ENCODE results near the gene SH3GL2. TPM values are rescaled to one million over a fixed set of nuclear protein-coding genes. Genes with fewer than 3 reads are reported as not detected.

Gene SH3GL2
- total and polyA plus RNA-seq, 9 of the 15 experiments (the other 6 are each of a cell fraction or from before 2014, with no cell fraction given) = not detected

DNA sequence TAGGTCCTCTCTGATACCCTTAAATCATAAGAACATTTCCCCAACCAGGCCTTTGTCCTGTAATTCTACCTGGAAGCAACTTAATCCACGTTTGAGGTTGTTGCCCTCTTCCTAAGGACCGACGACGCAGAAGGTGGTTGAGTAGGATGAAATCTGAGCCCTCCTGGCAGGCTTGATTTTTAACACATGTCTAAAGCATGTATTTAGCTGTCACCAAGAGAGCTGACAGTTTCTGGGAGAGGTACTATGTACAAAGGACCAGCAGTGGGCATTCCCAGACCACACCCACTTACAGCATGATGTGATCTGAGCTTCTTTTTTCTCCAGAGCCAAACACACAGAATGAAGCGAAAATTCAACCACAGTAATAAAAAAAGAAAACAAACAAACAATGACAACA is 260.9 kb downstream of the SH3GL2 start:
- no peaks in the 10 kb centered on the region for H3K9me1 ChIP-seq (ENCODE audit: control insufficient read depth, insufficient read depth, low read length)
- no peaks in the 10 kb centered on the region for H3K9me3 ChIP-seq (replicated peaks; ENCODE audit: control insufficient read depth, insufficient read depth, low read depth, low read length)
- intact Hi-C loops (cut with micrococcal nuclease) (no loop called here), in situ Hi-C loops (cut with MboI) (no loop called here)
- no peak for DNase-seq (ENCODE audit: extremely low read depth in 1 of 4, low spot score in 3 of 4)
- FAIRE-seq = no peak
- no peak overlapping the region for H3K4me3 ChIP-seq
- no peaks in the 10 kb centered on the region for H3K36me3 ChIP-seq (ENCODE audit: control insufficient read depth, insufficient read depth, low read length)
- TF ChIP-seq, protein P1, sequence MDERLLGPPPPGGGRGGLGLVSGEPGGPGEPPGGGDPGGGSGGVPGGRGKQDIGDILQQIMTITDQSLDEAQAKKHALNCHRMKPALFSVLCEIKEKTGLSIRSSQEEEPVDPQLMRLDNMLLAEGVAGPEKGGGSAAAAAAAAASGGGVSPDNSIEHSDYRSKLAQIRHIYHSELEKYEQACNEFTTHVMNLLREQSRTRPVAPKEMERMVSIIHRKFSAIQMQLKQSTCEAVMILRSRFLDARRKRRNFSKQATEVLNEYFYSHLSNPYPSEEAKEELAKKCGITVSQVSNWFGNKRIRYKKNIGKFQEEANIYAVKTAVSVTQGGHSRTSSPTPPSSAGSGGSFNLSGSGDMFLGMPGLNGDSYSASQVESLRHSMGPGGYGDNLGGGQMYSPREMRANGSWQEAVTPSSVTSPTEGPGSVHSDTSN (CRISPR knock-in tag; IDR thresholded peaks at IDR 0.05; ENCODE audit: low read depth) = no peak
- TF ChIP-seq, protein P1 (tag; conservative IDR thresholded peaks at IDR 0.05; ENCODE audit: low read depth) = no peak
- TF ChIP-seq ZNF785 (CRISPR knock-in tag; IDR thresholded peaks at IDR 0.05) (no peak), ZSCAN32 (CRISPR knock-in tag; IDR thresholded peaks at IDR 0.05) (no peak), NRF1 (conservative IDR thresholded peaks at IDR 0.05 in 1 of 2, IDR thresholded peaks at IDR 0.05 in 1 of 2) (no peak), CSDE1 (IDR thresholded peaks at IDR 0.05) (no peak), EZH2 (IDR thresholded peaks at IDR 0.05; ENCODE audit: borderline replicate concordance, low read depth, low read length) (no peak), THAP7 (CRISPR knock-in tag; IDR thresholded peaks at IDR 0.05) (no peak), ZBTB7A (IDR thresholded peaks at IDR 0.05; ENCODE audit: borderline replicate concordance, control insufficient read depth, low read depth, low read length) (no peak), ARID2 (IDR thresholded peaks at IDR 0.05) (no peak), GTF2A2 (tag; IDR thresholded peaks at IDR 0.05) (no peak), KLF16 (IDR thresholded peaks at IDR 0.05) (no peak), RNF2 (IDR thresholded peaks at IDR 0.05) (no peak), SMARCC2 (IDR thresholded peaks at IDR 0.05; ENCODE audit: low read depth) (no peak), FOXA1 (IDR thresholded peaks at IDR 0.05; ENCODE audit: borderline replicate concordance) (no peak)
- TF ChIP-seq, protein P2, sequence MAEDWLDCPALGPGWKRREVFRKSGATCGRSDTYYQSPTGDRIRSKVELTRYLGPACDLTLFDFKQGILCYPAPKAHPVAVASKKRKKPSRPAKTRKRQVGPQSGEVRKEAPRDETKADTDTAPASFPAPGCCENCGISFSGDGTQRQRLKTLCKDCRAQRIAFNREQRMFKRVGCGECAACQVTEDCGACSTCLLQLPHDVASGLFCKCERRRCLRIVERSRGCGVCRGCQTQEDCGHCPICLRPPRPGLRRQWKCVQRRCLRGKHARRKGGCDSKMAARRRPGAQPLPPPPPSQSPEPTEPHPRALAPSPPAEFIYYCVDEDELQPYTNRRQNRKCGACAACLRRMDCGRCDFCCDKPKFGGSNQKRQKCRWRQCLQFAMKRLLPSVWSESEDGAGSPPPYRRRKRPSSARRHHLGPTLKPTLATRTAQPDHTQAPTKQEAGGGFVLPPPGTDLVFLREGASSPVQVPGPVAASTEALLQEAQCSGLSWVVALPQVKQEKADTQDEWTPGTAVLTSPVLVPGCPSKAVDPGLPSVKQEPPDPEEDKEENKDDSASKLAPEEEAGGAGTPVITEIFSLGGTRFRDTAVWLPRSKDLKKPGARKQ (CRISPR knock-in tag; IDR thresholded peaks at IDR 0.05) = no peak
- no peak overlapping the region for H2AFZ ChIP-seq (ENCODE audit: low read depth, low read length)
- no peak overlapping the region for H3K4me2 ChIP-seq (ENCODE audit: insufficient read depth, low read length)
- no peaks in the 10 kb centered on the region for H3K4me1 ChIP-seq (replicated peaks in 1 of 2; ENCODE audit: control insufficient read depth in 2 of 2, insufficient read depth in 2 of 2, low read length in 2 of 2)
- H4K20me1 ChIP-seq (replicated peaks; ENCODE audit: control insufficient read depth, insufficient read depth, low read length) = no peaks in the 10 kb centered on the region
- CTCF ChIA-PET (ENCODE audit: low intra/inter-chr PET ratio) = no interaction called here
- BruUV-seq (replicated peaks) = no TSS peak
- H3K79me2 ChIP-seq (ENCODE audit: control insufficient read depth, insufficient read depth, low read length) = no peaks in the 10 kb centered on the region
- H3K27ac ChIP-seq (ENCODE audit: extremely low read depth, low read depth, low read length) = no peak overlapping the region
- POLR2A ChIA-PET = no interaction called here
- 0% methylated on average over 5 of the region's 5 CpGs for WGBS (ENCODE audit: insufficient coverage, low coverage, missing lambda C conversion rate)
- no peaks in the 10 kb centered on the region for H3K27me3 ChIP-seq (ENCODE audit: control insufficient read depth in 2 of 2, insufficient read depth in 2 of 2, low read length in 2 of 2)
- no peak for ATAC-seq
- H3K9ac ChIP-seq (ENCODE audit: insufficient read depth in 1 of 2, low read depth in 2 of 2, low read length in 2 of 2) = no peak overlapping the region
